GM15510 (cell line): Measurements from ENCODE around the gene ANKS6.

Experiments used
- POLR2A ChIP-seq: IDR thresholded peaks from 3 replicates; pipeline ENCODE4 v1.6.1; 2011; ENCODE audit warnings: borderline replicate concordance; ENCODE audit not compliant: insufficient read length; ENCODE audit errors: extremely low read depth

ANKS6 gene

DNA sequence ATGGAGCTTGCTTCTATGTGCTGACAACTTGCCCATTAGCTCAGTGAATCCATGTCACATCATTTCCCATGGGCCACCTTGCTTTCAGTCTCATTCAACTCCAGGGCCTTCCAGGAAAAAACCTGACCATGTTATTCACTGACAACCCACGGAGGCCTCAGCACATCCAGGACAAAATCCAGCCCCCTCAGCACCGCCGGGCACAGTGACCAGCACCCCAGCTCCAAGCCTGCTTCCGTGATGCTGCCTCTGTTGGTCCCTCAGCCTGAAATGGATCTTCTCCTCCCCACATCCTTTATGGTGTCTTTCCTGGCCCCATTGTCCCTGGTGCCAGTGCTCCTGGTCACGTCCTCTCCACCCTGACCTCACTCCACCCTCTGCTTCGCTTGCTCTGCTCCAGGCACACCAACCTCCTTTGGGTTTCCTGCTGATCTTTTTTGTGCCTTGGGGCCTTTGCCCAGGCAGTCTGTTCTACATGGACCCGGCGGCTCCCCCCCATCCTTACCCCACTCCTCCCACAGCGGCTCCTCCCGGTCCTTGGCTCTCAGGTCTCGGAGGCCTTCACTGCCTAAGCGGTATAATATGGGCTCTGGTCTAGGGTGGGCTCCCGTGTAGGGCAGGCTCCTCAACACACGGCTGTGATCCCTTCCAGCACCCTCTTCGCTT lies 25.0 kb downstream of the ANKS6 start:
- no peak for TF ChIP-seq POLR2A

DNA sequence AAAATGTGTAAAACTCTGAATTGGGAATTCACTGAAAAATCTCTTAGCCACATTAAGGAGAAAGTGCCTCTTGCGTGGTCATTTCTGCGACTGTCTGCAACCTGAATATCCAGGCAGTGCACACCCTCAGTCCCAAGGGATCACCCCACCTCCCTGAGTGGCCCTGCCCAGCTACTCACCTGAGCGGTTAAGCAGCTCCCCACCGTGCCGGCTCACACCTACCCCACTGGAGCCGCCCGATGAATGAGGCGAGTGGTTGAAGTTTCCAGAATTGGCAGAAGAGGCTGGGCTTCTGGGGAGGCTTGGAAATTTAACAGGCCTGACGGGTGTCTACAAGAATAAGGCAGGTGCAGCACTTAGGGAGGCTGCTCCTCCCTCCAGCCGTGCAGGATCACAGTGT lies 25.6 kb downstream of the ANKS6 start:
- TF ChIP-seq POLR2A: no peak

- TF ChIP-seq POLR2A: no peak
Measured at GRCh38 chr9:98768344-98768743, 28.0 kb downstream of the ANKS6 start.

DNA sequence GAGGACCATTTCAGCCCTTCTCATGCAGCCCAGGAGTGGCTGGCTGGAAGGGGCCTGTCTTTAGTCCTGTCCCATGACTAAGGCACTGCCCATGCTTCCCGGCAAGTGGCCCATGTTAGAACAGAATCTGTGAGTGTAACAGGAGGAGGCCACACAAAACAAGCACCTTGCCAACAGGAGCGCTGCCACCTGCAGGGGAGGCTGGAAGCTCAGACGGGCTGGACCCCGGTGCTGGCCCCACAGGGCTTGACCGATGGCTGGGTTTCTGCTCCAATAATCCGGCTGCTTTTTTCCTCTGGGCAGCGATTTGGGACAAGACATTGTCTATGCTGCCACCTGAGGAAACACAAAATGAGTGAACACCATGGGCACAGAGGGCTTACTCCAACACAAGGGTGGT lies 28.4 kb downstream of the ANKS6 start:
- no peak for TF ChIP-seq POLR2A

GRCh38 chr9:98767196-98767595 lies 29.2 kb downstream of the ANKS6 start:
- TF ChIP-seq POLR2A: no peak

DNA sequence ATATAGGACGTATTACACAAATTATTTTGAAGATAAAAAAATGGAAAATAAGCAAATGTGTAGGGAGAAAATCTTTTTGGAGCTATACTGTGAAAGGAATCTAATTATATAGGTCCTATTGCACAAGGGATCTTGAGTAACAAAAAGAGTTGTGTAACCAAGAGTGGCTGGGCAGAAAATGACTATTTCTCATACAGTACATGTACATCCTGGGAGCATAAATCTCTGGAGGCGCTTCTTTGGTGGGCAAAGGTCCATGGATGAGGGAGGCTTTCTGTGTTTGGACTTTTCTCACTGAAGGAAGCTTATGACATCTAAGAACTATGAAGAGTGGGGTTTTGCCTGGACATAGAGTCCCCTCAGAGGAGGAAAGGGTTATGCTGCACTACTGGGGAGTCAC lies 29.8 kb downstream of the ANKS6 start:
- TF ChIP-seq POLR2A: no peak

- TF ChIP-seq POLR2A: no peak
Measured at GRCh38 chr9:98765256-98765655, 31.1 kb downstream of the ANKS6 start.

DNA sequence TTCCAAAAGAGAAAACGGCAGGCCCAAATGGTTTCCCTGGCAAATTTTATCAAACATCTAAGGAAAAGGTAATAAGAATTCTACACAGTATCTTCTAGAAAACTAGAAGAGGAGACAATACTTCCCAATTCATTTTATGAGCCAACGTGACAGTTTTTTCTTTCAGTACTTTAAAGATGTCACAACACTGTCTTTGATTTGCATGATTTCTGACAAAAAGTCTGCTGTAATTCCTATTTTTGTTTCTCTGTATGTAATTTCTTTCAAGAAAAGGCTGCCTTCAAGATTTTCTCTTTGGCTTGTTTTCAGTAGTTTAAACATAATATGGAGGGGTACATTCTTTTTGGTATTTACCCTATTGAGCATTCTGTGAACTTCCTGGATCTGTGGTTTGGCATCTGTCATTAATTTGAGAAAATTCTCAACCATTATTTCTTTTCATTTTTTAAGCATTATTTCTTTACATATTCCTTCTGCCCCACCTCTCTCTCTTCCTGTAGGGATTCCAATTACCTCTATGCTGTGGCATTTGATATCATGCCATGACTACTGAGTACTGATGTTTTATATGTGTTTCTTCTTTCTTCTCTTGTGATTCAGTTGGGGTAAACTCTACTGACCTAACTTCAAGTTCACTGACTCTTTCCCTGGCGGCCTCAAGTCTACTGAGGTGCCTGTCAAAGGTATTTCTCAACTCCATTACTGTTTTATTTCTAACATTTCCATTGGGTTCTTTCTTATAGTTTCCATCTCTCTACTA lies 32.2 kb downstream of the ANKS6 start:
- TF ChIP-seq POLR2A: no peak

DNA sequence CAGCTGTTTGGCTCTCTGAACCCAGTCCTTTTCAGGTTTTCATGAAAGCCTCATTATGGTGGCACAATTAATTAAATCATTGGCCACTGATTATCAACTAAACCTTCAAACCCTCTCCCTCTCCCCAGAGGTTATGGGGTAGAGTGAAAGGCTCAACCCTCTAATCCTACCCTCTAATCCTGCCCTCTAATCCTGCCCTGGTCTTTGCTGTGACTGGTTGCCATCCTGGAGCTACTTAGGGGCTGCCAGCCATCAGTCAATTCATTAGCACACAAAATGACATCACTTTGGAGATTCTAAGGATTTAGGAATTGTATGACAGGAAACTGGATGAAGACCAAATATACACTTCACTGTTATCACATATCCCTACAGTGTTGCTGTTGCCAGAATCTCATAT lies 36.1 kb downstream of the ANKS6 start:
- no peak for TF ChIP-seq POLR2A

DNA sequence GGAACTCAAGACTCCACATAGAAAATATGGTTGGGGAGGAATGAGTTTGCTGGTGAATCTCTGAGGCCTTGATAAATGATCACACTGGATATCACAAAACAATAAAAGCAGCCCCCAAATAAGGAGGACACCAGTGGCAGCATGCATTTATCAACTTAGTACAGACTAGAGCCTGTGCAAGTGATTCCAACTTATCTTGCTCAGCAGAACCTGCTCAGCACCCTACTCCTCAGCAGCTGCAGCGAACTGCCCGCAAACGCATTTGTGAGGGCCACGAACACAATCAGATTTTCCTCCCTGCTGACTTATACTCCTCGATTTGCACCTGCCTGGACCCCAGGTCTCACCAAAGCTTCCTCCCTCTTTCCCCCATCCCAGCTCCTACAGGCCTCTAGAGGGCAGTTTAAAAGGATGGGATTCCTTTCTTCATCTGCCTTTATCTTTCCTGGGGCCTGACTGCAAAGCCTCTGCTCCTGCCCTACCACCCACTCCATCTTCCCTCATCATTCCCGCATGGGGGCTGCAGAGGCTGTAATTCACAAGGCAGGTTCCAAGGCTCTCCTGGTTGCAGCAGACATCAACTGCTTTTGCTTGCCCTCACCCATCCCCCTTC lies 41.2 kb downstream of the ANKS6 start:
- no peak for TF ChIP-seq POLR2A

- no peak for TF ChIP-seq POLR2A
Measured at GRCh38 chr9:98751210-98751609, 45.1 kb downstream of the ANKS6 start.

GRCh38 chr9:98750364-98751060 lies 45.8 kb downstream of the ANKS6 start:
- no peak for TF ChIP-seq POLR2A

- TF ChIP-seq POLR2A: no peak
Measured at GRCh38 chr9:98747476-98747875, 48.9 kb downstream of the ANKS6 start.

- no peak for TF ChIP-seq POLR2A
Measured at GRCh38 chr9:98745470-98745869, 50.9 kb downstream of the ANKS6 start.
